ENCODE measurements around the gene KPNB1.

Gene KPNB1

DNA sequence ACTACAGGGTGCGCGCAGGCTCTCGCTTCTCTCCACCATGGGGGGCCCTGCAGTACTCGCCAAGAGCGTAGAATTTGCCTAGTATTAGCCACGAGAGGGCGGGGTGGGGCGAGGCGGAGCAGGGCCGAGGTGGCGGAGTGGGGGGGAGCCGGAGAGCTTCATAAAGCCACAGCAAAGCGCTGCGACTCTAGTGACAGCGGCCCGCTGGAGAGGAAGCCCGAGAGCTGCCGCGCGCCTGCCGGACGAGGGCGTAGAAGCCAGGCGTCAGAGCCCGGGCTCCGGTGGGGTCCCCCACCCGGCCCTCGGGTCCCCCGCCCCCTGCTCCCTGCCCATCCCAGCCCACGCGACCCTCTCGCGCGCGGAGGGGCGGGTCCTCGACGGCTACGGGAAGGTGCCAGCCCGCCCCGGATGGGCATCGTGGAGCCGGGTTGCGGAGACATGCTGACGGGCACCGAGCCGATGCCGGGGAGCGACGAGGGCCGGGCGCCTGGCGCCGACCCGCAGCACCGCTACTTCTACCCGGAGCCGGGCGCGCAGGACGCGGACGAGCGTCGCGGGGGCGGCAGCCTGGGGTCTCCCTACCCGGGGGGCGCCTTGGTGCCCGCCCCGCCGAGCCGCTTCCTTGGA, 83.4 kb downstream of the KPNB1 start, which contains the start of gene TBX21:
Gene TBX21, plus strand, starts transcription at position 190 of the 627 bp plus-strand sequence. Its CDS starts 219 bp downstream, at position 409.
- FAIRE-seq, result no peak

DNA sequence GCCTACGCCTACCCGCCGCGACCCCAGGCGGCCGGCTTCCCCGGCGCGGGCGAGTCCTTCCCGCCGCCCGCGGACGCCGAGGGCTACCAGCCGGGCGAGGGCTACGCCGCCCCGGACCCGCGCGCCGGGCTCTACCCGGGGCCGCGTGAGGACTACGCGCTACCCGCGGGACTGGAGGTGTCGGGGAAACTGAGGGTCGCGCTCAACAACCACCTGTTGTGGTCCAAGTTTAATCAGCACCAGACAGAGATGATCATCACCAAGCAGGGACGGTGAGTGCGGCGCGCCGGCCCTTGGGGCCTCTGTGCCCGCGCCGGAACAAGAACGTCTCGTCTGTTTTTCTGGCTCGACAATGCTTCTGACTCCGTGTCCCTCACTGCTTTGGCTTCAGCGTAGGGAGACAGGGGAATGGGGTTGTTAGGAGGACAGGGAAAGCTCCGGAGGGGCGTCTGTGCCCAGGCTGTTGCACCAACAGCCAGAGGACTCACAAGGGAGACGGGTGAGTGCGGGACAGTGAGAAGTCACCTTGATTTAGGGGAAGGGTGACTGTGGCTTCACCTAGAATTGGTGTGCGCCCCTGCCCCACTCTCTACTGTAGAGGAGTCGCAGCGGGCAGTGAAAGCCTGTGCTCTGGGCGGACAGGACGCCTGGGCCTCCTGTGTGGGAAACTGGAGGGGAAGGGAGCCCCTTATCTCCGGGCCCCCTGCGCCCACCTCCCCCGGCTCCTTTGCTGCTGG, 84.1 kb downstream of the KPNB1 start:
- FAIRE-seq, result no peak

DNA sequence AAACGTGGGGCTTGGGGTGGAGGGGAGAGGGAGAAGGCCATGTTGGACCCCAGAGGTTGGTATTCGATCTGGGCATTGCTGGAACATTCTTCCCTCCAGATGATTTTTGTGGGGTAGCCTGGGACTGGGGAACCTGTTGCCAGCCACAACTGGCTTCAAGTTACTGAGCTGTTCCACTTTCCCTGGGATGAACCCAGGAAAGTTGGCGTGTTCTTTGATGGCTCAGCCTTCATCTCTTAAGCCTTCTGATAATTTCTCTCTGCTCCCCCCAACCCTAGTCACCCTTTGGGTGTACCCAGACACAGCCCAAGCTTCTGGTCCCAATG, 85.4 kb downstream of the KPNB1 start:
- FAIRE-seq, result no peak
